SH-SY5Y (cell line): ENCODE measurements around the gene ZNF331.

Experiments used
- GATA2 ChIP-seq: IDR thresholded peaks from 2 replicates; pipeline ENCODE4 v1.6.1; 2011; ENCODE audit warnings: mild to moderate bottlenecking, low read depth, low read length
- GATA3 ChIP-seq: IDR thresholded peaks from 2 replicates; pipeline ENCODE4 v1.6.1; 2011; ENCODE audit warnings: low read depth, mild to moderate bottlenecking, low read length, moderate library complexity

- TF ChIP-seq GATA2 (no peak), GATA3 (no peak)
Measured at GRCh38 chr19:53554804-53555203, 16.9 kb downstream of the ZNF331 start.
